Medulla oblongata (tissue), 1 donor: ENCODE results near the gene POTEF.
"Not testable (repeated sequence)": the region's sequence is repeated elsewhere in the genome, so short reads cannot be mapped to it uniquely, and the experiment has no call there.

Experiments used
- DNase-seq: peaks from one replicate; pipeline ENCODE4 v3.0.0-alpha.2; 2015; ENCODE audit errors: extremely low spot score

Gene POTEF

GRCh38 chr2:130152816-130153595 lies 24.0 kb upstream of the POTEF start:
- no peak for DNase-seq

- DNase-seq: peak; percentile 18
These were observed 23.3 kb upstream of the POTEF start for GRCh38 chr2:130152136-130152815.

GRCh38 chr2:130151145-130151512 lies 22.1 kb upstream of the POTEF start:
- not testable (repeated sequence) for DNase-seq

DNA sequence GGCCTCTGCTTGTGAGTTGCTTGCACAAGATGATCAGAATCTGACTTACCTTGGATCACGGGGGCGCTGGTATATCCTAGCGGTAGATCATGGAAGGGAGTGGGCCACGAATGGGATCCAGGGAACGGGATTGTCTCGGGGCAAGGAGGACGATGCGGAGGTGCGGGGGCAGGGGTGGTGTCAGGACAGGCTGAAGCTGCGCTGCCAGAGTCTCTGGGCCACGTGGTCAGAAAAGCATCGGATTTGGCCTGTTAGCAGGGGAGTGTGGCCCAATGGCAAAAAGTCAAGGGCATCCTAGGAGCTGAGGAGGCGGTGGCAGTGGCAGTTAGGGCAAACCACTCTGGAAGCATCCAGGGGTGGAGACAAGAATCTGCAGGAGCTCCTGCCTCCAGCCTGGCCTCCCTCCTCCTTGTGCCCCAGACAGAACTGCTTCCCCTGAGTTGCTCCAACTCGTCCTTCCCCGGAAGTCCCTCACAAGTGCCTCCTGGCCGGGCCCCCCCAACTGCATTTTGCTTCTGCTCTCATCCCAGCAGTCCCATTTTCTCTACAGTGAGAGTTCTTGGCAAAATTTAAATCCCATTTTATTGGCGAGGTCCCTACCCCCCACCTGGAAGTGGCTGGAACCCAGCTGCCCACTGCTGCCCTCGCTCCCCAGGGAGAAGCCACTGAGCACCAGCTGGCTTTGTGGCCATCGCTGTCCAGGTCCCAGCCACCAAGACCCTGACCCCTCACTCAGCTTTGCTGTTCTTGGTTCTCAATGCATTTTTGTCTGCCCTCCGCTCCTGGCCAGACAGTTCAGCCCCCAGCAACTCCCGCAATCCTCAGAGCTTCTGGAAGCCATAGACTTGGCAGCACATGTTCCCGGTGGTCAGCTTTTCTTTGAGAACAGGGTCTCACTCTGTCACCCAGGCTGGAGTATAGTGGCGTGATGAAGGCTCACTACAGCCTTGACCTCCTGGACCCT lies 21.4 kb upstream of the POTEF start:
- DNase-seq: no peak

- DNase-seq: not testable (repeated sequence)
These were observed 19.5 kb upstream of the POTEF start for GRCh38 chr2:130148515-130148914.

DNA sequence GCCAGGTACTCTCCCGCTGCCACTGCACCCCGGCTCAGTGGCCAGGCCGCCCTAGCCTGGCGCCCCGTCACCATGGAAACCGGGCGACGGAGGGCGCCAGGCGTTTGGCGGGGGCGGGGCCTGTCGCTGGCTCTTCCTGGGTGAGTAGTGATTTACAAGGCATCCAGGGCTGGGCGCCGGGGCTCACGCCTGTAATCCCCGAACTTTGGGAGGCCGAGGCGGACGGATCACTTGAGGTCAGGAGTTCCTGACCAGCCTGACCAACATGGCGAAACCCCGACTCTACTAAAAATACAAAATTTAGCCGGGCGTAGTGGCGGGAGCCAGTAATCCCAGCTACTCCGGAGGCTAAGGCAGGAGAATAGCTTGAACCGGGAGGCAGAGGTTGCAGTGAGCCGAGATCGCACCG lies 16.0 kb upstream of the POTEF start, which contains the start of gene CCDC74B:
Gene CCDC74B (minus strand): TSS at position 107 of the 409 bp plus-strand sequence. CDS start 116 bp downstream, outside the sequence.
- peak; percentile 47 for DNase-seq

- not testable (repeated sequence) for DNase-seq
These were observed 14.4 kb upstream of the POTEF start for GRCh38 chr2:130143266-130144039.

GRCh38 chr2:130142396-130143265 lies 13.6 kb upstream of the POTEF start:
- not testable (repeated sequence) for DNase-seq

GRCh38 chr2:130141645-130142370 lies 12.8 kb upstream of the POTEF start:
- DNase-seq: not testable (repeated sequence)

- DNase-seq: not testable (repeated sequence)
These were observed 12.0 kb upstream of the POTEF start for GRCh38 chr2:130141002-130141401.

- DNase-seq: not testable (repeated sequence)
These were observed 11.5 kb upstream of the POTEF start for GRCh38 chr2:130140516-130140915.

GRCh38 chr2:130139331-130140280 lies 10.6 kb upstream of the POTEF start:
- not testable (repeated sequence) for DNase-seq

GRCh38 chr2:130138841-130139251 lies 9.8 kb upstream of the POTEF start:
- not testable (repeated sequence) for DNase-seq

- not testable (repeated sequence) for DNase-seq
These were observed 9.3 kb upstream of the POTEF start for GRCh38 chr2:130138326-130138725.

DNA sequence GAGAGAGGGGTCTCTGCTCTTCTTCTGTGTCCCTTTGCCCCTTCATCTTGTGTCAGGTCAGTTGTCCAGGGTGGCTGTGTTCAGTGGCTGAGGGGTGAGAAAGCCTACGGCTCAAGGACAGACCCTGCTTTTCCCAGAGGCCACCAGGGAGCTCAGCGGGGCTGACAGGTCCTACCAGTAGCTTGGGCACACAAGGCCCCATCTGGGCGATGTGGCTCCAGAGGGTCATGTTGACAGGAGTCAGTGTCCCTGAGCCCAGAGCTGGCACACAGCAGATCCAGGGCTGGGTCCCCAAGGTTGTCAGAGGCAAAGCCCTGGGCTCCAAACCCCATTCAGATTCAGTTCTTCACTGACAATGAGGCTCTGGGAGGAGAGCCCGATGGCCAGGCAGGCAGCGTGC lies 8.1 kb upstream of the POTEF start:
- not testable (repeated sequence) for DNase-seq

GRCh38 chr2:130136546-130136945 lies 7.5 kb upstream of the POTEF start:
- not testable (repeated sequence) for DNase-seq

DNA sequence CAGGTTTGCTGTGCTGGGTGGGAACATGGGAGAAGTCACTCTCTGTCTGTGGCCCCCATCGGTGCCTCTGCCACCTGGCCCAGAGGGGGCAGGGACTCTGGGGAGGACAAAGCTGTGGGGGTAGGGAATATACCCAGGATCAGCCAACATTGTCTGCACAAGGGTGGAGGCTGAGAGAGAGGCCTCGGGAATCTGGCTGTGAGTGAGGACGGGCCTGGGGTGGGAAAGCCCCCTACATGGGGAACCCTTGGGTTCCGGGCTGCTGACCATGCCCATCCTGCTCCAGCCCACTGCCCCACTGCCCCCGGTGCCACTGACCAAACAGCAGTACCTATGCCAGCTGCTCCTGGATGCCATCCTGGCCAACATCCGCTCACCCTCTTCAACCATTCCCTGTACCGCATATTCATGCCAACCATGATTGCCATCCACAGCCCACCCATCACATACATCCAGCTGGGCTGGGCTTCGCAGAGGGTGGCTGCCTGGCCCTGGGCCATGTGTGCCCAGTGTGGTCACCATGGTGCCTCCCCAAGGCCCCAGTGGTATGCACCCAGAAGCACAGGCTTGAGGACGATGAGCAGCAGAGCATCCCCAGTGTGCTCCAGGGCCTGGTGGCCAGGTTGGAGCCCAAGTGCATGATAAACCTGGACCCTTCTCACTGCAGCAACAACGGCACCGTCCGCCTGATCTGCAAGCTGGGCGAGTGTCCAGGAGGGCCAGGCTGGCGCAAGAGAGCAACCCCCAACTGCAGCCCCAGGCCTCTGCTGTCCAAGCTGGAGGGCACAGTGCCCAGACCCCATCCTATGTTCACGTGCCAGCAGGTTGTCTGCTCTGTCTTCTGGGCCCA lies 6.9 kb upstream of the POTEF start:
- DNase-seq: no peak
